Breast epithelium (tissue), 3 donors: ENCODE results near the gene TPRG1L.

ENCODE experiments used
- CTCF ChIP-seq, 3 donors: fragments of 450-650 bp; IDR thresholded peaks; one replicate each; pipeline ENCODE4 v1.5.1; 2016 to 2017; ENCODE audit warnings: antibody characterized with exemption in 3 of 3, mild to moderate bottlenecking in 3 of 3, moderate library complexity in 3 of 3
- POLR2A ChIP-seq: fragments of 450-650 bp; IDR thresholded peaks from one replicate; pipeline ENCODE4 v1.6.1; 2016; ENCODE audit warnings: antibody characterized with exemption, mild to moderate bottlenecking, moderate library complexity
- POLR2AphosphoS5 ChIP-seq, 3 donors: sonication (generic); formaldehyde crosslinking; IDR thresholded peaks; one replicate each; pipeline ENCODE4 v1.6.1; 2017; ENCODE audit warnings: antibody characterized with exemption in 3 of 3

- TF ChIP-seq POLR2A (no peak), CTCF (IDR thresholded peaks at IDR 0.05) (no peak), POLR2AphosphoS5 (IDR thresholded peaks at IDR 0.05) (no peak)
Measured at GRCh38 chr1:3640121-3640837, 15.5 kb downstream of the TPRG1L start.
